Uterus (tissue), 4 donors: ENCODE results near the gene CYP11A1. TPM values are rescaled to one million over a fixed set of nuclear protein-coding genes. Genes with fewer than 3 reads are reported as not detected.

Source experiments
- DNase-seq, 2 donors: peaks; one replicate each; pipeline ENCODE4 v3.0.0-alpha.2; 2019 to 2020
- H3K27ac ChIP-seq, 2 donors: fragments of 200-600 bp; sonication (generic); 1 replicate in 1 of 2; 2 replicates in 1 of 2; pipeline ENCODE4 v1.5.1; 2016 to 2018
- H3K27me3 ChIP-seq, 2 donors: fragments of 200-600 bp; sonication (generic); one replicate each; pipeline ENCODE4 v1.5.1; 2018 to 2019; ENCODE audit warnings: control low read depth in 1 of 2
- H3K36me3 ChIP-seq, 2 donors: fragments of 200-600 bp; sonication (generic); one replicate each; pipeline ENCODE4 v1.5.1; 2019; ENCODE audit warnings: control low read depth in 1 of 2
- H3K4me1 ChIP-seq, 2 donors: fragments of 200-600 bp; sonication (generic); one replicate each; pipeline ENCODE4 v1.5.1; 2018 to 2019; ENCODE audit warnings: control low read depth in 1 of 2
- H3K4me3 ChIP-seq, 2 donors: fragments of 200-600 bp; sonication (generic); 1 replicate in 1 of 2; 2 replicates in 1 of 2; pipeline ENCODE4 v1.5.1; 2018 to 2019; ENCODE audit warnings: mild to moderate bottlenecking in 1 of 2
- H3K9me3 ChIP-seq, 2 donors: fragments of 200-600 bp; sonication (generic); one replicate each; pipeline ENCODE4 v1.5.1; 2019; ENCODE audit warnings: control low read depth in 1 of 2
- POLR2A ChIP-seq, 2 donors: fragments of 450-650 bp; IDR thresholded peaks; one replicate each; pipeline ENCODE4 v1.6.1; 2016; ENCODE audit warnings: antibody characterized with exemption in 2 of 2, mild to moderate bottlenecking in 1 of 2, moderate library complexity in 1 of 2
- intact Hi-C: fragments of 100-400 bp; cut with DNase I; formaldehyde crosslinking; loops from one replicate; pipeline ENCODE4 v1.15.1; 2023; ENCODE audit warnings: low total_unique reads
- total RNA-seq, 4 donors: library from RNA; depleted of rRNA in 3 of 4; stranded (reverse); fragments of >200 nt in 3 of 4; gene quantifications; one replicate each; pipeline versions ENCODE4 v1.1.0 to v1.2.4, GENCODE V29; 2014 to 2023
- TF ChIP-seq, protein P1 (sequence below), 4 experiments: fragments of 200-600 bp in 2 of 4; fragments of 450-650 bp in 2 of 4; sonication (generic) in 2 of 4; IDR thresholded peaks; one replicate each; pipeline ENCODE4 v1.5.1; 2016 to 2019; ENCODE audit warnings: antibody characterized with exemption in 4 of 4, mild to moderate bottlenecking in 2 of 4, moderate library complexity in 1 of 4
- donor health status: DM: yes; HTN: yes; CAD: no.

CYP11A1 gene
- total RNA-seq, 4 donors from 2014 or later = 1.1 to 2.3 TPM; not detected in 2

DNA sequence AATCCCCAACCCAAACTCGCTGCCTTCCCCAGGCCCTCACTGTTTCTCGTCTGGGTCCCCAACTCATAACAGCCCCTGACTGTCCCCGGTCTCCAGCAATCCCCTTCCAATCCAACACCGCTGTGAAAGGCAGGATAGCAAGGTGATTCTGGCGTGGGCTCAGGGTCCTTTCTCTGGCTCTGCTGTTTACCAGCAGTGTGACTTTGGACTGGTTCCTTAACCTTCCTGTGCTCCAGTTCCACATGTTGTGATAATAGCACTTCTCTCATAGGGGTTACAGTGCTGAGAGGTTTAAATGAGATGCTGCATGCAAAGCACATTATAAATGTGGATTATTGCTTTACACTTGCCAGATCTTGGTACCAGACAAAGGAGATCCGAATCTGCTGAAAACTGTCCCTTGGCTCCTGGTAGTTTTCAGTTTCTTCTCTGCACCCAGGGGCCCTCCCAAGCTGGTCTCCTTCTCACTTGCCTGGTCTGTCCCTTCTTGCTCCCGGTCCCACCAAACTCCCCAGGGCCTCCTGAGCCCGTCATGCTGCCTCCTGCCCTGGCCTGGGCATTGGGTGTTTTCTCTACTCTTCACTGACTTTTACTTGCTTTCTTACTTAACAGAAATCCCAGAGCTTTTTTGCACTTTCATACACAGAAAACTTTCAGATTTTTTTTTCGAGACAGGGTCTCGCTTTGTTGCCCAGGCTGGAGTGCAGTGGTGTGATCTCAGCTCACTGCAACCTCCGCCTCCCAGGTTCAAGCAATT, 26.8 kb upstream of the CYP11A1 start:
- no peaks in the 10 kb centered on the region for H3K27me3 ChIP-seq
- DNase-seq = no peak
- TF ChIP-seq, protein P1, sequence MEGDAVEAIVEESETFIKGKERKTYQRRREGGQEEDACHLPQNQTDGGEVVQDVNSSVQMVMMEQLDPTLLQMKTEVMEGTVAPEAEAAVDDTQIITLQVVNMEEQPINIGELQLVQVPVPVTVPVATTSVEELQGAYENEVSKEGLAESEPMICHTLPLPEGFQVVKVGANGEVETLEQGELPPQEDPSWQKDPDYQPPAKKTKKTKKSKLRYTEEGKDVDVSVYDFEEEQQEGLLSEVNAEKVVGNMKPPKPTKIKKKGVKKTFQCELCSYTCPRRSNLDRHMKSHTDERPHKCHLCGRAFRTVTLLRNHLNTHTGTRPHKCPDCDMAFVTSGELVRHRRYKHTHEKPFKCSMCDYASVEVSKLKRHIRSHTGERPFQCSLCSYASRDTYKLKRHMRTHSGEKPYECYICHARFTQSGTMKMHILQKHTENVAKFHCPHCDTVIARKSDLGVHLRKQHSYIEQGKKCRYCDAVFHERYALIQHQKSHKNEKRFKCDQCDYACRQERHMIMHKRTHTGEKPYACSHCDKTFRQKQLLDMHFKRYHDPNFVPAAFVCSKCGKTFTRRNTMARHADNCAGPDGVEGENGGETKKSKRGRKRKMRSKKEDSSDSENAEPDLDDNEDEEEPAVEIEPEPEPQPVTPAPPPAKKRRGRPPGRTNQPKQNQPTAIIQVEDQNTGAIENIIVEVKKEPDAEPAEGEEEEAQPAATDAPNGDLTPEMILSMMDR (IDR thresholded peaks at IDR 0.05) = no peak
- no peak for TF ChIP-seq POLR2A (IDR thresholded peaks at IDR 0.05)
- H3K4me3 ChIP-seq = no peak overlapping the region
- no peaks in the 10 kb centered on the region for H3K36me3 ChIP-seq
- no peak overlapping the region for H3K27ac ChIP-seq
- intact Hi-C loops = no loop called here
- H3K4me1 ChIP-seq = no peaks in the 10 kb centered on the region
- H3K9me3 ChIP-seq = no peaks in the 10 kb centered on the region

DNA sequence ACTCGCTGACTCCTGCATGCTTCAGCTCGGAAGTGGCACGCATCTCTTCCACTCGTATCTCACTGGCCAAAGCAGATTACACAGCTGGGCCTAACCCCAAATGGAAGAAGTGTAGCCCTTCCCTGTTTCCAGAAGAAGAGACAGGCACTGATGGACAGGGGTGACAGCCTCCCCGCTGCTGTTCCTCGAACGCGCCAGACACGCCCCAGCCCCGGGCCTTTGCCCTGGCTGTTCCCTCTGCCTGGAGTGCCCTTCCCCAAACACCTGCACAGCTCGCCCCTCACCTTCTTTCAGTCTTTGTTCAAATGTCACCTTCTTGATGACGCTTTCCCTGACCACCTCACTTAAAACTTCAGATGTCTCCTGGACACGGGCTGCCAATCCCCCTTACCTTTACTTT, 26.0 kb upstream of the CYP11A1 start:
- no peak overlapping the region for H3K4me3 ChIP-seq
- no peak for TF ChIP-seq POLR2A (IDR thresholded peaks at IDR 0.05)
- TF ChIP-seq, protein P1 (IDR thresholded peaks at IDR 0.05) = no peak
- no peaks in the 10 kb centered on the region for H3K27me3 ChIP-seq
- no peak for DNase-seq
- H3K27ac ChIP-seq = no peak overlapping the region
- intact Hi-C loops = no loop called here
- H3K4me1 ChIP-seq = no peaks in the 10 kb centered on the region
- H3K9me3 ChIP-seq = no peaks in the 10 kb centered on the region
- no peaks in the 10 kb centered on the region for H3K36me3 ChIP-seq

DNA sequence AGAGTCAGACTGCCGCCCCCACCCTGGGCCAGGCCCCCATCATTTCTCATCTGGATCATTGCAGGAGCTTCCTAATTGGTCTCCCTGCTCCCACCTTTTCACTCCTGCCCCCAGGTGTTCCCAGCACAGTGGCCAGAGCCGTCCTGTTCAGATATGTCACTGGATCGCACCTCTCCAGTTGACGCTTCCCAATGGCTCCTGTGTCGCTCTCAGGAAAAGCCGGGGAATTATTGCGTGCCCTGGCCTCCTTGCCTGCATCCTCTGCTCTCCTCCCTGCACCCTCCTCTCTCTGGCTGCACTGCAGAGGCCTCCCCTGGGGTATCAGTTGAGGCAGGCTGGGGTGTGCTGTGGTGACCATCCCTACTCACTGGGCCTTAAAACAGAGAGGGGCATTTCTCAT, 25.5 kb upstream of the CYP11A1 start:
- Histone ChIP-seq H3K9me3 (no peaks in the 10 kb centered on the region), H3K4me1 (no peaks in the 10 kb centered on the region), H3K4me3 (no peak overlapping the region), H3K27me3 (no peaks in the 10 kb centered on the region), H3K27ac (no peak overlapping the region), H3K36me3 (no peaks in the 10 kb centered on the region)
- no peak for DNase-seq
- TF ChIP-seq, protein P1 (IDR thresholded peaks at IDR 0.05) = no peak
- no peak for TF ChIP-seq POLR2A (IDR thresholded peaks at IDR 0.05)
- intact Hi-C loops = no loop called here

DNA sequence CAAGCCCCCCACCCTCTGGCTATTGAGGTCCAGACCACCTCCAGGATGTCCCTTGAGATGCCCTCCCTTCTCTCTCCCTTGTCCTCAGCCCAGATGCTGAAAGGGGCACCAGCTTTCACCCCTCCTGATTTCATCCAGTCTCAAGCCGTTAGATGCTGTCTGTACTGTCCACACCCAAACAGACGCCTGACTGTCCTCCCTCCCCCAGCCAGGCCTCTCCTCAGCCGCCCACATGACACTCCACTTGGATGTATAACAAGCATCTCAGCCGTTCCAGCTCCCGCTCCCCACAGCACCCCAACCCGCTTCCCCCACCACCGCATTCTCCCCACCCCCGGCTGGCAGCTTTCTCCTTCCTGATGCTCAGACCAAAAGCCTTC, 25.0 kb upstream of the CYP11A1 start:
- no peak overlapping the region for H3K4me3 ChIP-seq
- TF ChIP-seq, protein P1 (IDR thresholded peaks at IDR 0.05) = no peak
- TF ChIP-seq POLR2A (IDR thresholded peaks at IDR 0.05) = no peak
- no peaks in the 10 kb centered on the region for H3K4me1 ChIP-seq
- intact Hi-C loops = no loop called here
- no peaks in the 10 kb centered on the region for H3K36me3 ChIP-seq
- H3K27me3 ChIP-seq = no peaks in the 10 kb centered on the region
- no peak overlapping the region for H3K27ac ChIP-seq
- DNase-seq = no peak
- H3K9me3 ChIP-seq = no peaks in the 10 kb centered on the region

DNA sequence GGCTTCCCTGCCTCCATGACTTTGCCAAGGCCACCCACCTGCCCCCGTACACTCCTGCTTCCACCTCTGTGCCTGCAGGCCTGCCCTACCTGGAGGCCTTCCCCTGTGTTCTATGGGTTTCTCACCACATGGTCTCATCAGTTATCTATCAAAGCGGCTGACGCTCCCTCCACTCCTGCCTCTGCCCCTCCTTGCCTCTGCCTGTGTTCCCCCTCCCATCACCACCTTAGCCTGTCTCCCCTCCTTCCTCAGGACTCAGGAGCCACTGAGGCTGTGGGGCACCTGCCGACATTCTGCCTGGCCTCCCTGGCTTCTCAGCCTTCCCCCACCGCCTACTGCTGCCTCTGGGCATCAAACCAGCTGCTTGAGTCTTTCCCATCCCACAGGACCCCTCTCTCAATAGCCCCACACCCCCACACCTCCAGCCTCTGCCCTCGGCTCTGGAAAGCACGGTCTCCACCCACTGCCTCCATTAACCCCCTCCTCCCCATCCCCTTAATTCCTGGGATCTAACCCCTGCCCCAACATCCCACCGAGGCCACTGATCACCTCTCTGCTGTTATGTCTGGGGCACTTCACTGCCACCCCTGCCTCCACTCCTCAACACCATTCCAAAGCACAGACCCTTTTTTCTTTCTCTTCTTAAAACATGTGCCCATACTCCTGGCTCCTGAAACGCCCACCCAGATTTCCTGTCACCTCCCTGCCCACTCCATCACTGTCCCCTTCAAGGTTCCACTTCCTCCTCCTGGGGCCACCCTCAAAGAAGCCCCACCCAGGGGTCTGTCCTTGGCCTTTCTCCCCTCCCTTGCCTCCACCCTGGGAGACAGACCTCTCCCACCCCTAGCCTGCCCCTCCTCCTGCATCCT, 24.4 kb upstream of the CYP11A1 start:
- intact Hi-C loops = no loop called here
- H3K27ac ChIP-seq = no peak overlapping the region
- H3K36me3 ChIP-seq = no peaks in the 10 kb centered on the region

More for the DNA sequence above, 24.4 kb upstream of the CYP11A1 start:
- Histone ChIP-seq H3K4me1 (no peaks in the 10 kb centered on the region), H3K4me3 (no peak overlapping the region), H3K9me3 (no peaks in the 10 kb centered on the region), H3K27me3 (no peaks in the 10 kb centered on the region)
- no peak for DNase-seq
- TF ChIP-seq, protein P1 (IDR thresholded peaks at IDR 0.05) = no peak
- no peak for TF ChIP-seq POLR2A (IDR thresholded peaks at IDR 0.05)
